ENCODE measurements around the gene LTBR. TPM values are rescaled to one million over a fixed set of nuclear protein-coding genes. Genes with fewer than 3 reads are reported as not detected.

Gene LTBR
- total RNA-seq, 1 donor from 2014 or later = 2.8 TPM

GRCh38 chr12:6362403-6362802 is 21.6 kb upstream of the LTBR start:
- H3K36me3 ChIP-seq (ENCODE audit: insufficient read depth, low read length) = no peaks in the 10 kb centered on the region
- H3K4me2 ChIP-seq (ENCODE audit: low read length) = peak overlapping the region; percentile 21
- H3K79me2 ChIP-seq (ENCODE audit: insufficient read depth, low read length) = no peaks in the 10 kb centered on the region
- no peak for FAIRE-seq
- no peak overlapping the region for H3K4me3 ChIP-seq (ENCODE audit: insufficient read depth, low read depth, low read length)
- TF ChIP-seq EZH2 (IDR thresholded peaks at IDR 0.05; ENCODE audit: insufficient read depth, low read length) (no peak), CTCF (IDR thresholded peaks at IDR 0.05; ENCODE audit: insufficient read depth, low read depth, low read length) (no peak)
- no peaks in the 10 kb centered on the region for H4K20me1 ChIP-seq (ENCODE audit: insufficient read depth, low read length)
- Mint-ChIP-seq H3K27ac (ENCODE audit: unreplicated experiment) (no peak overlapping the region), H3K27me3 (ENCODE audit: low read depth, unreplicated experiment) (peaks cover 5% of the 10 kb centered on the region), H3K4me1 (ENCODE audit: low read depth, unreplicated experiment) (no peaks in the 10 kb centered on the region), H3K36me3 (ENCODE audit: low read depth, unreplicated experiment) (peaks cover 2% of the 10 kb centered on the region), H3K9me3 (ENCODE audit: unreplicated experiment) (no peaks in the 10 kb centered on the region), H3K4me3 (ENCODE audit: unreplicated experiment) (no peak overlapping the region)
- no peaks in the 10 kb centered on the region for H3K27me3 ChIP-seq (ENCODE audit: insufficient read depth, low read length)
- H3K9me3 ChIP-seq (ENCODE audit: insufficient read depth, low read depth, low read length) = no peaks in the 10 kb centered on the region
- H3K9ac ChIP-seq (ENCODE audit: low read length) = no peak overlapping the region
- no peak overlapping the region for H3K27ac ChIP-seq (ENCODE audit: low read depth, low read length)
- no peak for DNase-seq (ENCODE audit: low read depth)
- no peak overlapping the region for H2AFZ ChIP-seq (ENCODE audit: low read depth, low read length)
- H3K4me1 ChIP-seq (ENCODE audit: insufficient read depth, low read length) = peaks cover 9% of the 10 kb centered on the region

GRCh38 chr12:6363010-6363329 is 21.0 kb upstream of the LTBR start:
- Mint-ChIP-seq H3K4me3 (ENCODE audit: unreplicated experiment) (no peak overlapping the region), H3K27ac (ENCODE audit: unreplicated experiment) (no peak overlapping the region), H3K4me1 (ENCODE audit: low read depth, unreplicated experiment) (no peaks in the 10 kb centered on the region), H3K36me3 (ENCODE audit: low read depth, unreplicated experiment) (peaks cover 2% of the 10 kb centered on the region), H3K27me3 (ENCODE audit: low read depth, unreplicated experiment) (peaks cover 5% of the 10 kb centered on the region), H3K9me3 (ENCODE audit: unreplicated experiment) (no peaks in the 10 kb centered on the region)
- Histone ChIP-seq H3K9ac (ENCODE audit: low read length) (no peak overlapping the region), H3K4me1 (ENCODE audit: insufficient read depth, low read length) (peaks cover 9% of the 10 kb centered on the region), H3K27me3 (ENCODE audit: insufficient read depth, low read length) (no peaks in the 10 kb centered on the region), H3K9me3 (ENCODE audit: insufficient read depth, low read depth, low read length) (no peaks in the 10 kb centered on the region), H4K20me1 (ENCODE audit: insufficient read depth, low read length) (no peaks in the 10 kb centered on the region), H3K27ac (ENCODE audit: low read depth, low read length) (no peak overlapping the region), H3K79me2 (ENCODE audit: insufficient read depth, low read length) (no peaks in the 10 kb centered on the region), H2AFZ (ENCODE audit: low read depth, low read length) (no peak overlapping the region), H3K4me3 (ENCODE audit: insufficient read depth, low read depth, low read length) (no peak overlapping the region), H3K36me3 (ENCODE audit: insufficient read depth, low read length) (no peaks in the 10 kb centered on the region), H3K4me2 (ENCODE audit: low read length) (peak overlapping the region; percentile 88)
- DNase-seq (ENCODE audit: low read depth) = no peak
- TF ChIP-seq EZH2 (IDR thresholded peaks at IDR 0.05; ENCODE audit: insufficient read depth, low read length) = no peak
- no peak for TF ChIP-seq CTCF (IDR thresholded peaks at IDR 0.05; ENCODE audit: insufficient read depth, low read depth, low read length)
- FAIRE-seq = no peak

GRCh38 chr12:6363330-6364043 is 20.5 kb upstream of the LTBR start:
- H3K4me2 ChIP-seq (ENCODE audit: low read length) = peak overlapping the region; percentile 88
- peak overlapping the region; percentile 39 for H3K9ac ChIP-seq (ENCODE audit: low read length)
- no peak overlapping the region for H3K27ac Mint-ChIP-seq (ENCODE audit: unreplicated experiment)

More at GRCh38 chr12:6363330-6364043, 20.5 kb upstream of the LTBR start:
- no peak for FAIRE-seq
- Histone ChIP-seq H3K27me3 (ENCODE audit: insufficient read depth, low read length) (no peaks in the 10 kb centered on the region), H3K4me1 (ENCODE audit: insufficient read depth, low read length) (peaks cover 9% of the 10 kb centered on the region), H3K4me3 (ENCODE audit: insufficient read depth, low read depth, low read length) (peak overlapping the region; percentile 42), H4K20me1 (ENCODE audit: insufficient read depth, low read length) (no peaks in the 10 kb centered on the region), H3K79me2 (ENCODE audit: insufficient read depth, low read length) (no peaks in the 10 kb centered on the region), H3K9me3 (ENCODE audit: insufficient read depth, low read depth, low read length) (no peaks in the 10 kb centered on the region), H2AFZ (ENCODE audit: low read depth, low read length) (peak overlapping the region; percentile 93), H3K27ac (ENCODE audit: low read depth, low read length) (no peak overlapping the region), H3K36me3 (ENCODE audit: insufficient read depth, low read length) (no peaks in the 10 kb centered on the region)
- H3K27me3 Mint-ChIP-seq (ENCODE audit: low read depth, unreplicated experiment) = peaks cover 5% of the 10 kb centered on the region
- TF ChIP-seq CTCF (IDR thresholded peaks at IDR 0.05; ENCODE audit: insufficient read depth, low read depth, low read length) (no peak), EZH2 (IDR thresholded peaks at IDR 0.05; ENCODE audit: insufficient read depth, low read length) (no peak)
- peaks cover 2% of the 10 kb centered on the region for H3K36me3 Mint-ChIP-seq (ENCODE audit: low read depth, unreplicated experiment)
- no peak overlapping the region for H3K4me3 Mint-ChIP-seq (ENCODE audit: unreplicated experiment)
- no peaks in the 10 kb centered on the region for H3K4me1 Mint-ChIP-seq (ENCODE audit: low read depth, unreplicated experiment)
- H3K9me3 Mint-ChIP-seq (ENCODE audit: unreplicated experiment) = no peaks in the 10 kb centered on the region
- DNase-seq (ENCODE audit: low read depth) = no peak
